ENCODE data around the gene CPAMD8. TPM values are rescaled to one million over a fixed set of nuclear protein-coding genes. Genes with fewer than 3 reads are reported as not detected.

CPAMD8 gene
- total RNA-seq, 1 experiment from 2014 or later: 0.20 TPM

DNA sequence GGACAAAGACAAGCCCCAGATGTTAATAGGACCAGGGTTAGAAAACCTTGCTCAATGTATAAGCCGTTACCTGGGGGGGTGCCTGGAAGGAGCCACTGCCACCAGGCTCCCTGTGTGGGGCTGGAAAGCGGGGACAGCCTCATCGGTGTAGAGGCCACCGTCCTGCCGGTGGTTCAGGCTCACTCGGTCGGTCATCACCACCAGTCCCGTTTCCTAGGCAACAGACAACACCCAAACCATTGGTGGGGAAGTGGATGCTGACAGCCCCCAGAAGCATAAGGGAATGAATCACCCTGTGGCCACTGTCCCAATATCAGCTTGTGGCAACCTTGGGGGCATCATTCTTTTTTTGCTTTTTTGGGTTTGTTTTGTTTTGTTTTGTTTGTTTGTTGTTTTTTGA is 55.8 kb downstream of the CPAMD8 start:
- H2AFZ ChIP-seq (ENCODE audit: low read depth, low read length, poor library complexity, severe bottlenecking): no peak overlapping the region
- H3K79me2 ChIP-seq (ENCODE audit: insufficient read depth, low read length): no peaks in the 10 kb centered on the region
- no peak overlapping the region for H3K4me3 ChIP-seq (replicated peaks in 1 of 2; ENCODE audit: low read depth in 1 of 2, low read length in 2 of 2)
- peaks cover 6 to 7% of the 10 kb centered on the region in 2 experiments; a peak in 2 of 4 replicates for H3K9me3 ChIP-seq (ENCODE audit: control insufficient read depth in 1 of 2, insufficient read depth in 1 of 2, low read depth in 1 of 2, low read length in 2 of 2)
- TF ChIP-seq RAD21 (IDR thresholded peaks at IDR 0.05; ENCODE audit: low read depth): no peak
- no peak for TF ChIP-seq CBX3 (IDR thresholded peaks at IDR 0.05; ENCODE audit: low read depth)
- TF ChIP-seq EZH2phosphoT487 (IDR thresholded peaks at IDR 0.05; ENCODE audit: borderline replicate concordance): no peak
- TF ChIP-seq ELF1 (IDR thresholded peaks at IDR 0.05; ENCODE audit: borderline replicate concordance, low read depth): no peak
- TF ChIP-seq, protein P1, sequence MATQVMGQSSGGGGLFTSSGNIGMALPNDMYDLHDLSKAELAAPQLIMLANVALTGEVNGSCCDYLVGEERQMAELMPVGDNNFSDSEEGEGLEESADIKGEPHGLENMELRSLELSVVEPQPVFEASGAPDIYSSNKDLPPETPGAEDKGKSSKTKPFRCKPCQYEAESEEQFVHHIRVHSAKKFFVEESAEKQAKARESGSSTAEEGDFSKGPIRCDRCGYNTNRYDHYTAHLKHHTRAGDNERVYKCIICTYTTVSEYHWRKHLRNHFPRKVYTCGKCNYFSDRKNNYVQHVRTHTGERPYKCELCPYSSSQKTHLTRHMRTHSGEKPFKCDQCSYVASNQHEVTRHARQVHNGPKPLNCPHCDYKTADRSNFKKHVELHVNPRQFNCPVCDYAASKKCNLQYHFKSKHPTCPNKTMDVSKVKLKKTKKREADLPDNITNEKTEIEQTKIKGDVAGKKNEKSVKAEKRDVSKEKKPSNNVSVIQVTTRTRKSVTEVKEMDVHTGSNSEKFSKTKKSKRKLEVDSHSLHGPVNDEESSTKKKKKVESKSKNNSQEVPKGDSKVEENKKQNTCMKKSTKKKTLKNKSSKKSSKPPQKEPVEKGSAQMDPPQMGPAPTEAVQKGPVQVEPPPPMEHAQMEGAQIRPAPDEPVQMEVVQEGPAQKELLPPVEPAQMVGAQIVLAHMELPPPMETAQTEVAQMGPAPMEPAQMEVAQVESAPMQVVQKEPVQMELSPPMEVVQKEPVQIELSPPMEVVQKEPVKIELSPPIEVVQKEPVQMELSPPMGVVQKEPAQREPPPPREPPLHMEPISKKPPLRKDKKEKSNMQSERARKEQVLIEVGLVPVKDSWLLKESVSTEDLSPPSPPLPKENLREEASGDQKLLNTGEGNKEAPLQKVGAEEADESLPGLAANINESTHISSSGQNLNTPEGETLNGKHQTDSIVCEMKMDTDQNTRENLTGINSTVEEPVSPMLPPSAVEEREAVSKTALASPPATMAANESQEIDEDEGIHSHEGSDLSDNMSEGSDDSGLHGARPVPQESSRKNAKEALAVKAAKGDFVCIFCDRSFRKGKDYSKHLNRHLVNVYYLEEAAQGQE (IDR thresholded peaks at IDR 0.05; ENCODE audit: low read depth): no peak
- H3K27ac ChIP-seq (ENCODE audit: low read depth, low read length): no peak overlapping the region
- no peak overlapping the region for H3K9ac ChIP-seq (ENCODE audit: low read length)
- no peak for ATAC-seq
- no peaks in the 10 kb centered on the region for H3K4me1 ChIP-seq (ENCODE audit: control insufficient read depth in 1 of 2, insufficient read depth in 2 of 2, low read length in 2 of 2)
- intact Hi-C loops (cut with micrococcal nuclease): no loop called here
- H4K20me1 ChIP-seq (ENCODE audit: insufficient read depth): no peaks in the 10 kb centered on the region
- no peaks in the 10 kb centered on the region for H3K9me2 ChIP-seq (ENCODE audit: insufficient read depth)
- BruUV-seq (replicated peaks): no TSS peak
- DNase-seq (ENCODE audit: low read depth, low spot score): no peak
- H3K27me3 ChIP-seq (ENCODE audit: insufficient read depth, low read length): no peaks in the 10 kb centered on the region
- CTCF ChIA-PET: no interaction called here
- POLR2A ChIA-PET: no interaction called here
- H3K36me3 ChIP-seq (ENCODE audit: control insufficient read depth in 1 of 2, insufficient read depth in 2 of 2, low read length in 2 of 2): no peaks in the 10 kb centered on the region
- H3K4me2 ChIP-seq (ENCODE audit: low read length): no peak overlapping the region
- RAD21 ChIA-PET (ENCODE audit: low non-redundant PET in 1 of 2, low total read pairs in 2 of 2, uncharacterized antibody in 2 of 2, unreplicated experiment in 2 of 2): no interaction called here

DNA sequence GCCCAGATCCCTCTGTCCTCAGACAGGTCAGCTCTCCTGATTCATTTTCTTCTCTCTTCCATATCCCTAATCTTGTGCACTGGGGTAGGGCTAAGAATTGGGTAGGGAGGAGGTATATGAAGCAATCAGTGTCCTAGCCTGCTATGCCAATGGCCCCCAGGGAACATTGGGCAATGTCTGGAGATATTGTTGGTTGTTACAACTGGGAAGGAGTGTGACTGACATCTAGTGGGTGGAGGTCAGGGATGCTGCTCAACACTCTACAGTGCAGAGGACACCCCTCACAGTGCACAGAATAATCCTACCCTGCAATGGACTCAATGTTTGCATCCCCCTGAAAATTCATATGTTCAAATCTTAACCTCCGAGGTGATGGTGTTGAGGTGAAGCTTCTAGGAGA is 57.5 kb downstream of the CPAMD8 start:
- Histone ChIP-seq H3K27ac (ENCODE audit: low read depth, low read length) (no peak overlapping the region), H3K27me3 (ENCODE audit: insufficient read depth, low read length) (no peaks in the 10 kb centered on the region), H3K9ac (ENCODE audit: low read length) (no peak overlapping the region), H3K79me2 (ENCODE audit: insufficient read depth, low read length) (no peaks in the 10 kb centered on the region), H3K9me3 (ENCODE audit: control insufficient read depth in 1 of 2, insufficient read depth in 1 of 2, low read depth in 1 of 2, low read length in 2 of 2) (peaks cover 6 to 7% of the 10 kb centered on the region in 2 experiments; a peak in 2 of 4 replicates), H2AFZ (ENCODE audit: low read depth, low read length, poor library complexity, severe bottlenecking) (no peak overlapping the region), H4K20me1 (ENCODE audit: insufficient read depth) (no peaks in the 10 kb centered on the region), H3K4me2 (ENCODE audit: low read length) (no peak overlapping the region), H3K36me3 (ENCODE audit: control insufficient read depth in 1 of 2, insufficient read depth in 2 of 2, low read length in 2 of 2) (no peaks in the 10 kb centered on the region), H3K4me1 (ENCODE audit: control insufficient read depth in 1 of 2, insufficient read depth in 2 of 2, low read length in 2 of 2) (no peaks in the 10 kb centered on the region), H3K9me2 (ENCODE audit: insufficient read depth) (no peaks in the 10 kb centered on the region), H3K4me3 (replicated peaks in 1 of 2; ENCODE audit: low read depth in 1 of 2, low read length in 2 of 2) (no peak overlapping the region)
- intact Hi-C loops (cut with micrococcal nuclease): loop anchor here (5.0 kb wide), 1 partner anchor 197 kb away; no protein-coding TSS in a partner anchor
- no peak for DNase-seq (ENCODE audit: low read depth, low spot score)
- ChIA-PET POLR2A (no interaction called here), RAD21 (ENCODE audit: low non-redundant PET in 1 of 2, low total read pairs in 2 of 2, uncharacterized antibody in 2 of 2, unreplicated experiment in 2 of 2) (no interaction called here), CTCF (no interaction called here)
- ATAC-seq: peak; percentile 87
- BruUV-seq (replicated peaks): no TSS peak
- TF ChIP-seq RAD21 (IDR thresholded peaks at IDR 0.05; ENCODE audit: low read depth) (peak; percentile 41; the same call in 1 of the 2 replicates), POLR2A (IDR thresholded peaks at IDR 0.05; ENCODE audit: borderline replicate concordance, extremely low read depth, insufficient read depth, insufficient read length) (no peak), EGR1 (IDR thresholded peaks at IDR 0.05; ENCODE audit: low read depth) (no peak), CTCF (IDR thresholded peaks at IDR 0.05 in 2 of 3, conservative IDR thresholded peaks at IDR 0.05 in 1 of 3; ENCODE audit: borderline replicate concordance in 1 of 3, insufficient read depth in 1 of 3, low read depth in 2 of 3, low read length in 2 of 3) (peak; percentile 4 to 37 (median 34); a peak in 3 of 6 replicates)
